NOMO-1 treated with DMSO at 0.1 percent for 48 hours (cell line): ENCODE results near the gene OPA3.

Experiments used
- DNase-seq: peaks from one replicate; lab custom pipeline; 2025; ENCODE audit not compliant: unreplicated experiment; lab: John Stamatoyannopoulos, UW

OPA3 gene

DNA sequence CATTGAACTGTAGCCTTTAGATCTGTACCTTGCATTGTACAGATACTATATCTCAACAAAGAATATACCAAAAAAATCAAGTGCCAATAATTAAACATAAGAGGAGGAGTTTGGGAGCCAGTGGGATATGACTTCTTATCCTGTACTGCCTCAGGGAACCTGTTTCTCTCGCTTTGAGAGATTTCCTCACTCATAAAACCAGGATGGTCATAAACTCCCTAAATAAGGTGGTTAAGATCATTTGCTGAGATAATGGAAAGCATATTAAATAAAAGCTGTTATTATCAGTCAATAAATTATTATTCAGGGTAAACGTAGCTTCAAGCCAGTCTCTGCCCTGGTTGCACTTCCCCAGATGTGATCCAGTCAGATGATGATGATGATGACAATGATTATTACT lies 17.0 kb downstream of the OPA3 start:
- DNase-seq, result no peak

DNA sequence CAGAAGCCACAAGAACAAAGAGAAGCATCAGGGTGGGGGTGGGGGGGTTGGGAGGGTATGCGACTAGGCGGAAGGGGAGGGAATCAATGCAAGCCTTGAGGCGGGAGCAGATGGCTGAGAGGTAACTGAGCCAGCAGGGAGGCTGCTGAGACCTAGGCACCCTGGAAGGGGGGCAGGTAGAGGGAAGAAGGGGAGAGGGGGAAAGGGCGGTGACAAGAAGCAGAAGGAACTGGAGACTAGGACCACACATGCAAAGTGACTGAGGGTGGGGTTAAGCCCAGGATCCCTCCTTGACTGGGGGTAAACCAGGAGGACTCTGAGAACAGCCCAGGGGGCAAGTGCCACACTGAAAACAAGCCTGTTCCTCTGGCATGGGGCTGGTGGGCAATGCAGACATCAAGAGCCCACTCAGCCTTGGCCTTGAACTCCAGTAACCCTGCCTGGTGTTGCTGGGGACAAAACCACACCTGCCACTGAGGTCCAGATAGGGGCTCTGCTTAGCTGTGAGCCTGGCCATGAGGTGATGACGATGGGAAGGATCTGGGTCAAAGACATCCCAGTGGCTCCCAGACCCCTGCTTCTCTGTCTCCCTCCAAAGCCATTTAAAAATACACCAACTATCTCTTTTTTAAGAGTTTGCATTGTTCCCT lies 20.3 kb downstream of the OPA3 start:
- DNase-seq, result no peak

GRCh38 chr19:45560686-45561085 lies 23.9 kb downstream of the OPA3 start:
- DNase-seq, result no peak

DNA sequence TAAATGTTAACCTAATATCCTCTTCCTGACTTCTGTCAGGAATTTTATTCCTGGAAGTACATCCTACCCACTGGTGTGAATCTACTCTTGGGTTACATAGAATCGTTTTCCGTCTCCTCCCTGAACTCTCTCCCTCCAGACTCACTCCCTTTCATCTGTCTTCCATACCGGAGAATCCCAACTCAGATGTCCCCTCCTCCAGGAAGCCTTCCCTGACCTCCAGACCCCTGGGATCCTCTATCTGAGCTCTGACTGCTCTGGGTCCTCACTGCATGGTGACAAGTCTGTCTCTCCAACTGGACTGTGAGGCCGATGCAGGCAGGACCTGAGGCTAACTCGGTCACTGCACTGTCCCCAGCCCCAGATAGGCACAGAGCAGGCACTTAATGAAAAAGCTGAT lies 24.6 kb downstream of the OPA3 start:
- no peak for DNase-seq

DNA sequence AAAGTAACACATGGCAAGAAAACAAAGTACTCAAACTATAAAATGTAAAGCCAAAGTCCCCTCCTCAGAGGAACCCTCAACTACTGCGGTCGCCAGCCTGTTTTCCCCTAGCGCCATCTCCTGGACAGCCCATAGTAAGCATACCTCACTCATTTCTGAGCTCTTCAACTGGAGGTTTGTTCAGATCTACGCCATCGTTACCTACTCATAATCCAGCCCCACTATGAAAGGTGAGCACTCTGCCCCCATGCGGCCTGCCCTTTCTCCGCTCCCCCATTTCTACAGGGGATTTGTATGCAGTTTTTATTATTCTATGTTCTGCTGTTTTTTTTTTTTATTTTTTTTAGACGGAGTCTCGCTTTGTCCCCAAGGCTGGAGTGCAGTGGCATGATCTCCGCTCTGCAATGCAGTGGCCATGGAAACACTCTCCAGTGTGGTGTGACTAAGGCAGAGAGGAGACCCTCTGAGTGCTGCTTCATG lies 26.2 kb downstream of the OPA3 start:
- DNase-seq, result peak; percentile 76

DNA sequence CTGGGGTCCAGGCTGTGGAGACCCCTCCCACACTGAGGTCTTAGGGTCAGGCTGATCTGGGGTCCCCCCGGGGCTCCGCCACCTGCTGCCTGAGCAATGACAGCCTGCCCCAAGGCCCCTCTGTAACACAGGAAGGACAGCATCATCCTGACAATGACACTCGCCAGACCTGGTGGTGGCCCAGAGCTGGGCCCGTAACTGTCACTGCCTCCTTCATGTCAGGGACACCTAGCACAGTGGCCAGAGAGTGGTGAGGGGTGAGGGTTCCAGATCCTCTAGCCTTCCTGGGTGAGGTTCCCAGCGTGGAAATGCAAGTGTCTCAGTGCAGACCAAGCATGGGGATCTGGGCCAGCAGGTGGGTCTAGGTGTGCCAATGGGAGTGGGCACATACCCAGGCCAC lies 27.8 kb downstream of the OPA3 start:
- DNase-seq, result no peak

DNA sequence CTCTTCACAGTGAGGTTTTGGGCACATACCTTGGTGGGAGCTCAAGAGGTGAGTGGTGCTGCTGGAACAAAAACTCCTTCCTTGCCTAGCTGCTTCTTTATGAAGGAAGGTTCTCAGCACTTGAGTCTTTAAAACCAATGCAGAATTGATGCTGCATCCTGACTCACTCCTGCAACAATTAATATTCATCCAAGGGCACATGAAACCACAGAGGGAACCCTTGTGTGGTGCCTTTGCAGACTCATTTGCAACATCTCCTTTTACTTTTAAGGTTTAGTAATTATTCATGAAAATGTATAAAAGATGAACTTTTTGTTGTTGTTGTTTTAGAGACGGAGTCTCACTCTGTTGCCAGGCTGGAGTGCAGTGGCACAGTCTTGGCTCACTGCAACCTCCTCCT lies 30.1 kb downstream of the OPA3 start:
- no peak for DNase-seq

GRCh38 chr19:45553464-45553863 lies 31.1 kb downstream of the OPA3 start:
- no peak for DNase-seq

DNA sequence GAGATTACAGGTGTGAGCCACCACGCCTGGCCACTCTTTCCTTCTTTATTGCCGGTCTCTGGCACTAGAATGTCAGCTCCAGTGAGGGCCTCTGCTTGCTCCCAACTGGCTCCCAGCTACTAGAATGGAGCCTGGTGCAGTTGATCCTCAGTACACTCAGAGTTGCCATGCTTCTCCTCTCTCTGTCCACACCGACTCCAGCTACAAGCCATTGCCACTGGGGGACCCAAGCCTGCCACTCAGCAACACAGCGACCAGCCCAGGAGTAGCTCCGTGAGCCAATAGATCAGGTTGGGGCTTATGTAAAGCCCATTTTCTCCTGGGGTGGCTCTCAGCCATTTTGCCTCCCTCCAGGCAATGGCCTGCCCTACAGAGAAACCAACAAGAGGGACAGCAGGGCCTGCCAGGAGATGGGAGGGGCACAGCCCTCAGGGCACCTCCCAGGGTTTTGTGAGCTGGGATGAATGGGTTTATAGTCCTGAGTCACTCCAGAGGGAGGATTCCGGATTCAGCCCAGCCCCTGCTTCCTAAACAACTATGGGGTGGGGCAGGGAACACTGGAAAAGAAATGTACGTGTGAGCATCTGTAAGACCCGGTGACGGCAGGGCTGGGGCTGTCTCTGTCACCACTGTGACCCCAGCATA lies 36.5 kb downstream of the OPA3 start:
- DNase-seq, result no peak

DNA sequence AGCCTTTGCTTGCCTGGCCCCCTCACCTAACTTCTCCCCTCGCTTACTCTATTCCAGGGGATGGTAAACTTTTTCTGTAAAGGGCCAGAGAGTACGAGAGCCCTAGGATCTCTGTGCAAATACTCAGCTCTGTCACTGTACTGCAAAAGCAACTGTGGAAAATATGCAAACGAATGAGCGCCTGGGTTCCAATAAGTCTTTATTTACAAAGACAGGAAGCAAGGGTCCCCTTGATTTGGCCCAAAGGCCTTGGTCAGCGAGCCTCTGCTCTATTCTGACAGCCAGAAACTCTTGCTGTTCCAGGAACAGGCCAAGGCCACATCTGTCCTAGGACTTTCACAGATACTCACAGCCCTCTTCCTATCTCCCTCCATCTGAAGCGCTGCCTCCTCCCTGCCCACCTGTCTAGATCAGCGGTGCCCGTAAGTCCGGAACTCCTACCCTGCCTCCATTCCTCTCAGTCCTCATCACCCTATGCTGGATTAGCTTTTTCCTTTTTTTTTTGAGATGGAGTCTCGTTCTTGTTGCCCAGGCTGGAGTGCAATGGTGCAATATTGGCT lies 37.3 kb downstream of the OPA3 start:
- no peak for DNase-seq

GRCh38 chr19:45542234-45542668 lies 42.4 kb downstream of the OPA3 start:
- DNase-seq, result peak; percentile 23

- DNase-seq, result no peak
Observed at GRCh38 chr19:45539459-45539858, 45.1 kb downstream of the OPA3 start.

DNA sequence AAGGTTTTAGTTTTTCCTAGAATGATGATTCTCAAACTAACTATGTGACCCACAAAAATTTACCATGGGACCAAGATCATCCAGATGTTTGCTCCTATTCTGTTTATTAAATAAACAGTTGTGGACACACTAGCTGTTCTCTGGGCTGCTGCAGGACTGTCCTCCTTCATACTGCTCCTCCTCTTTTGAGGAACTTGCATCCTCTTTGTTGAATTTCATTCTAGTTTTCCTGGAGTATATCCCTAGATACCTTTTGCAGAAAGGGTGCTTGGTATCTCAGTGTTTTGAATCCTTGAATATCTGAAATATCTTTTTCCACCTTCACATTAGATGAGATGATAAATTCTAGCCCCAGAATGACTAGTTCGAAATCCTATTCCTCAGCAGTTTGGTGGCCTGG lies 53.3 kb downstream of the OPA3 start:
- no peak for DNase-seq

DNA sequence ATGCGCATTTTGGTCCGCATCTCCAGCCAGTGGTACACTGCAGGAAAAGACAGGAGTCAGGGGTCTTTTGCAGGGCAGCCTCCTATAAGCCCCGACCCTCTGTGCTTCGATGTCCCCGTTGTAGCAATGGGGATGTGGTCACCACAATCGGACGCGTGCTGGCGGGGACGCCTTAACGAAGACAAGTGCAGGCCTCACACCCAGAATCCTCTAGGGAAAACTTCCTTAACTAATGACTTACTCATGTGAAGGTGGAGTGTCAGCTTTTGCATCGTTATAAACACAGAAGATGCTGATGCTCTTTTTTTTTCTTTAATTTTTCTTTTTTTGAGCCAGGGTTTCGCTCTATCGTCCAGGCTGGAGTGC lies 55.2 kb downstream of the OPA3 start:
- DNase-seq, result no peak

DNA sequence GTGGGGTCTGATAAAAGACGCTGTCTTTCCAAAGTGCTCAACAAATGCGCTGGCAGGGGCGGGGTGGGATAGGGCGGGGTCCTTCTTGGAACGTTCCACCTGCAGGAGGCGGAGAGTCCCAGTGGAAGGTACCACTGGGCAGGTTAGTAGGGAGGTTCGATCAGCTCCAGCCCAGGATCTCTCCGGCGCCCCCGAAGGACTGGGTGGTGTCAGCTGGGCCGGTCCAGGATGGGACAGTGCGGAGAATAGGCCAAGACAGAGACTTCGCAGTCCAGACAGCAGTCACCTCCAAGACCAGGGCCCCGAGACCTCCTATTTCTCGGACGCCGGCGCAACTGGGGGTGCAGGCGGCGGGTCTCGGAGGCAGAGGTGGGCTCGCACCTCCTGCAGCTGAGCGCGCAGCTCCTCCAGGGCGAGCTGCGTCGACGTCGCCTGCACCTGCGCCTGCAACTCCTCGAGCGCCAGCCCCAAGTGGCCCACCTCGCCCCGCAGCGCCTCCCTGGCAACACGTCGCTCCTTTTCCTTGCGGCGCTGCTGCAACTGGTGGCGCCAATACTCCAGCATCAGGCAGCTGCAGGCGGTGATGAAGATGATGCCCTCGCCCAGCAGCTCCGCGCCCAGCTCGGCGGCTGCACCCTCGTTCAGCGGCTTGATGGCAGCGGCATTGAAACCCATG lies 55.7 kb downstream of the OPA3 start:
- no peak for DNase-seq

GRCh38 chr19:45528149-45528743 lies 56.4 kb downstream of the OPA3 start:
- DNase-seq, result no peak

- no peak for DNase-seq
Observed at GRCh38 chr19:45527731-45528130, 56.9 kb downstream of the OPA3 start.

- no peak for DNase-seq
Observed at GRCh38 chr19:45526971-45527370, 57.6 kb downstream of the OPA3 start.

DNA sequence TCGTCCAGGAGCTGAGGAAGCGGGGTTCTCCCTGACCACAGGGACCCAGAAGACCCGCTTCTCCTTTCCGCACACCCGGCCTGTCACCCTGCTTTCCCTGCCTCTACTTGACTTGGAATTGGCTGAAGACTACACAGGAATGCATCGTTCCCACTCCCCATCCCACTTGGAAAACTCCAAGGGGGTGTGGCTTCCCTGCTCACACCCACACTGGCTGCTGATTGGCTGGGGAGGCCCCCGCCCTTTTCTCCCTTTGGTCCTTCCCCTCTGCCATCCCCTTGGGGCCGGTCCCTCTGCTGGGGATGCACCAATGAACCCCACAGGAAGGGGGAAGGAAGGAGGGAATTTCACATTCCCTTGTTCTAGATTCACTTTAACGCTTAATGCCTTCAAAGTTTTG lies 58.5 kb downstream of the OPA3 start:
- no peak for DNase-seq

- DNase-seq, result no peak
Observed at GRCh38 chr19:45524575-45525129, 60.0 kb downstream of the OPA3 start.

GRCh38 chr19:45523642-45524256 lies 60.9 kb downstream of the OPA3 start:
- DNase-seq, result peak; percentile 92
